ENCODE results near the gene ZFR2. TPM values are rescaled to one million over a fixed set of nuclear protein-coding genes. Genes with fewer than 3 reads are reported as not detected.

ZFR2 gene
- total RNA-seq, 4 donors from 2014 or later = not detected

GRCh38 chr19:3785938-3786824 lies 82.7 kb downstream of the ZFR2 start, which contains the start of gene MATK:
MATK (minus strand) TSS chr19:3786381; CDS start chr19:3785135, 1,246 bp downstream.
- Histone ChIP-seq H3K9me3 (peaks cover 13 to 14% of the 10 kb centered on the region in 2 donors), H3K4me3 (peak within 1 kb of the TSS in 3 of 4 donors; percentile 4 to 36 (median 24)), H3K27me3 (peaks cover 40% of the 10 kb centered on the region), H3K36me3 (no peaks in the 10 kb centered on the region), H3K4me1 (peaks cover 0 to 8% (median 0%) of the 10 kb centered on the region in 4 donors), H3K27ac (peak within 1 kb of the TSS in 1 of 4 donors; percentile 20)
- TF ChIP-seq EP300 (IDR thresholded peaks at IDR 0.05; ENCODE audit: low read depth) = no peak
- TF ChIP-seq CTCF (IDR thresholded peaks at IDR 0.05) = no peak
- no peak for TF ChIP-seq POLR2A (IDR thresholded peaks at IDR 0.05)
- no peak for TF ChIP-seq POLR2AphosphoS5 (IDR thresholded peaks at IDR 0.05)
- intact Hi-C loops (cut with DNase I; ENCODE audit: low total_unique reads) (no loop called here), in situ Hi-C loops (cut with MboI; ENCODE audit: low pct_ligation_motif_present in 1 of 4, low pct_unique_long_range_greater_than_20kb in 1 of 4, low sequenced_read_pairs in 3 of 4) (no loop called here)
- WGBS, 2 donors (ENCODE audit: low coverage in 1 of 2) = 10 to 60% methylated on average over 2 to 60 of the region's 101 CpGs
- DNase-seq = no peak

GRCh38 chr19:3785451-3785937 lies 83.3 kb downstream of the ZFR2 start:
- no peak for DNase-seq

DNA sequence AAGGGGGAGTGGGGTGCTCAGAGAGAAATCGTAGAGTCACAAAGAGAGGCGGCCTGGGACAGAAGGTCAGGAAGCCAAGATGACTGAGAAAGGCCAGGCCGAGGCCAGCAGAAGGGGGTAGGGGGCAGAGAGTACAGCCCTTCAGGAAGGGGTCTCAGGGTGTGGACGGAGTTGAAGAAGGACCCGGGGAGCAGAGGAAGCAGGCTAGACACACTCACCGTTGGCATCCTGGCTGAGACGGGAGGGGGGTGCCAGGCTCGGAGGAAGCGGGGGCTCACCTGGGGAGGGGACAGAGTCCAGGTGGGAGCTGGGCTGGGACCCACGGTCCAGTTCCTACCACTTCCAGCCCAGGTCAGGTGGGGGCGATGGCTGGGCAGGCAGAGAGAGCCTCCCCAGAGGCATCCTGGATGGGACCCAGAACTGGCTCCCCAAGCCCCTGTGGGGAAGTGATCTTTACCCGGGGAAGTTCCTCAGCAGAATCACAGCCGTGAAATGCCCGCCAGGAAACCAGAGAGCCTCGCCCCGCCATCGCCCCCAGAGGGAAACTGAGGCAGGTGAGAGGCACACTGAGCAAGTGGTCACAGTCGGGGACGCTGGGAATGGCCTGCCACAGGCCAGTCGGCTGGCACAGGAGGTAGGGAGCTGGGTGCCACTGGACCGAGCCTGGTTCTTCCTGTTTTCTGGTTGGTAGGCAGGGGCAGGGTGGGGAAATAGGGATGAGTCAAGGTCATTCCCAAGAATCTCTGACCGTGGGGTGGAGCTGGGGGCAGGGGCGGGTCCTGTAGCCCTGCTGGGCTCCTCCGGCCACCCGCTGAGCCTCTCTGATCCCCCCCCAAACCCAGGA lies 84.0 kb downstream of the ZFR2 start:
- Histone ChIP-seq H3K4me3 (peak overlapping the region in 2 of 4 donors; percentile 24 to 36), H3K27ac (no peak overlapping the region), H3K9me3 (peaks cover 17 to 20% of the 10 kb centered on the region in 2 donors), H3K4me1 (peaks cover 0 to 8% (median 0%) of the 10 kb centered on the region in 4 donors), H3K36me3 (no peaks in the 10 kb centered on the region), H3K27me3 (peaks cover 40% of the 10 kb centered on the region)
- DNase-seq = no peak
- in situ Hi-C loops (cut with MboI; ENCODE audit: low pct_ligation_motif_present in 1 of 4, low pct_unique_long_range_greater_than_20kb in 1 of 4, low sequenced_read_pairs in 3 of 4) (no loop called here), intact Hi-C loops (cut with DNase I; ENCODE audit: low total_unique reads) (no loop called here)
- 19 to 60% methylated on average over 1 to 25 of the region's 25 CpGs for WGBS, 2 donors (ENCODE audit: low coverage in 1 of 2)
- TF ChIP-seq POLR2A (IDR thresholded peaks at IDR 0.05) (no peak), EP300 (IDR thresholded peaks at IDR 0.05; ENCODE audit: low read depth) (no peak), POLR2AphosphoS5 (IDR thresholded peaks at IDR 0.05) (no peak), CTCF (IDR thresholded peaks at IDR 0.05) (no peak)

More at GRCh38 chr19:3785451-3785937, 83.3 kb downstream of the ZFR2 start:
- TF ChIP-seq CTCF (IDR thresholded peaks at IDR 0.05) = no peak
- no peak for TF ChIP-seq POLR2AphosphoS5 (IDR thresholded peaks at IDR 0.05)
- no peak for TF ChIP-seq POLR2A (IDR thresholded peaks at IDR 0.05)
- TF ChIP-seq EP300 (IDR thresholded peaks at IDR 0.05; ENCODE audit: low read depth) = no peak
- Histone ChIP-seq H3K27ac (peak overlapping the region in 1 of 4 donors; percentile 20), H3K27me3 (peaks cover 40% of the 10 kb centered on the region), H3K9me3 (peaks cover 17 to 20% of the 10 kb centered on the region in 2 donors), H3K4me1 (peaks cover 0 to 8% (median 0%) of the 10 kb centered on the region in 4 donors), H3K4me3 (peak overlapping the region in 3 of 4 donors; percentile 4 to 36 (median 24)), H3K36me3 (no peaks in the 10 kb centered on the region)
- 2% methylated on average over 29 of the region's 47 CpGs; no CpG with 5 or more reads in 1 of the 2 donors for WGBS, 2 donors (ENCODE audit: low coverage in 1 of 2)
- in situ Hi-C loops (cut with MboI; ENCODE audit: low pct_ligation_motif_present in 1 of 4, low pct_unique_long_range_greater_than_20kb in 1 of 4, low sequenced_read_pairs in 3 of 4) (no loop called here), intact Hi-C loops (cut with DNase I; ENCODE audit: low total_unique reads) (no loop called here)

Data from transverse colon (tissue), 4 donors.